Measurements from ENCODE around the gene MRPL43.

MRPL43 gene

DNA sequence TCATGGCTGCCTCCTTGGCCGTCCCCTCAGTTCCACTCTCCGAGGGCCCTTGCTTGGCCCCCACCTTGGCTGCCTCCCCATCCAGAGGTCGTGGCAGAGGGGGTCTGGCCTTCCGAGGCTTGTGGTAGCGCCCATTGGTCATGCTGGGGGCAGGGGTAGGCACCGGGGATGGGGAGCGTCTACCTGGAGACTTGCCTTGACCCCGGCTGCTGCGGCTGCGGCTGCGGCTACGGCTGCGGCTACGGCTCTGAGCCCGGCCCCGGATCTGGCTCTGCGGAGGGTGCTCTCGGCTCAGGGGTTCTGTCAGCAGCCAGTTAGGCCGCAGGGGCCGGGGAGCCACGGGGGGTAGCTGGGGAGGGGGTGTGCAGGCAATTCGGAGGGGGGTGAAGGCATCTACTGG is 23.0 kb upstream of the MRPL43 start:
- no peak for DNase-seq (ENCODE audit: extremely low spot score)
- TF ChIP-seq, protein P1, sequence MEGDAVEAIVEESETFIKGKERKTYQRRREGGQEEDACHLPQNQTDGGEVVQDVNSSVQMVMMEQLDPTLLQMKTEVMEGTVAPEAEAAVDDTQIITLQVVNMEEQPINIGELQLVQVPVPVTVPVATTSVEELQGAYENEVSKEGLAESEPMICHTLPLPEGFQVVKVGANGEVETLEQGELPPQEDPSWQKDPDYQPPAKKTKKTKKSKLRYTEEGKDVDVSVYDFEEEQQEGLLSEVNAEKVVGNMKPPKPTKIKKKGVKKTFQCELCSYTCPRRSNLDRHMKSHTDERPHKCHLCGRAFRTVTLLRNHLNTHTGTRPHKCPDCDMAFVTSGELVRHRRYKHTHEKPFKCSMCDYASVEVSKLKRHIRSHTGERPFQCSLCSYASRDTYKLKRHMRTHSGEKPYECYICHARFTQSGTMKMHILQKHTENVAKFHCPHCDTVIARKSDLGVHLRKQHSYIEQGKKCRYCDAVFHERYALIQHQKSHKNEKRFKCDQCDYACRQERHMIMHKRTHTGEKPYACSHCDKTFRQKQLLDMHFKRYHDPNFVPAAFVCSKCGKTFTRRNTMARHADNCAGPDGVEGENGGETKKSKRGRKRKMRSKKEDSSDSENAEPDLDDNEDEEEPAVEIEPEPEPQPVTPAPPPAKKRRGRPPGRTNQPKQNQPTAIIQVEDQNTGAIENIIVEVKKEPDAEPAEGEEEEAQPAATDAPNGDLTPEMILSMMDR (IDR thresholded peaks at IDR 0.05; ENCODE audit: control extremely low read depth, extremely low read depth, low read depth, missing control alignments): no peak
- CTCF ChIA-PET: interaction anchor here (1.2 to 7.0 kb wide), 4 partner anchors 7 to 42 kb away, joined by 3 to 70 read pairs (median 6); partner anchors contain the start of genes LZTS2 and SEMA4G
- POLR2A ChIA-PET: no interaction called here

DNA sequence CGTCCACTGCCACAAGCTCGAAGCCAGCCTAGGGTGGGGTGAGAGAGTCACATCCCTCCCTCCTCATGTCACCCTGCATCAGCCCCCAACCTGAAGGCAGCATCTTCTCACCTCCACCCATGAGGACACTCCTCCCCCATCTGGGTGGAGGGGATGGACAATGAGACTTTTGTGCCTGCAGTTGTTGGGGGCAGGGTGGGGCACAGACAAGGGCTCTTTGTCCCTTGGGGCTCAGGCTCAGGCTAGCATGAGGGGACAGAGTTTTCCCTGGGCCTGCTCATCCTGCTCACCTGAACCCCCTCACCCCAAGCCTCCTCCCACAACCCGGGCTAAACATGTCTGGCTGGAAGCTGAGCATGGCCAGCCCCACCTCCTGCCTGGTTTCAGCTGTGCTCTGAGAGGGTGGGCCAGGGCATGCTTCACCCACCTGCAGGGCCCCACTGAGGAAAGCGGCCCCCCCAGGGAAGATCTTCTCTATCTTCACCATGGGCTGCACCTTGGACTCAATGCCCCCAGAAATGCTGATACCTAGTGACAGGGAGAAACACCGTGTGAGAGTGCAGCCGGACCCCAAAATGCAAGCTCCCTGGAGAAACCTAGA is 21.6 kb upstream of the MRPL43 start:
- ChIA-PET CTCF (interaction anchor here (1.0 to 8.1 kb wide), 4 partner anchors 8 to 87 kb away, joined by 3 to 96 read pairs (median 36); partner anchors contain the start of gene LZTS2), POLR2A (no interaction called here)
- no peak for DNase-seq (ENCODE audit: extremely low spot score)
- TF ChIP-seq, protein P1 (IDR thresholded peaks at IDR 0.05; ENCODE audit: control extremely low read depth, extremely low read depth, low read depth, missing control alignments): no peak

DNA sequence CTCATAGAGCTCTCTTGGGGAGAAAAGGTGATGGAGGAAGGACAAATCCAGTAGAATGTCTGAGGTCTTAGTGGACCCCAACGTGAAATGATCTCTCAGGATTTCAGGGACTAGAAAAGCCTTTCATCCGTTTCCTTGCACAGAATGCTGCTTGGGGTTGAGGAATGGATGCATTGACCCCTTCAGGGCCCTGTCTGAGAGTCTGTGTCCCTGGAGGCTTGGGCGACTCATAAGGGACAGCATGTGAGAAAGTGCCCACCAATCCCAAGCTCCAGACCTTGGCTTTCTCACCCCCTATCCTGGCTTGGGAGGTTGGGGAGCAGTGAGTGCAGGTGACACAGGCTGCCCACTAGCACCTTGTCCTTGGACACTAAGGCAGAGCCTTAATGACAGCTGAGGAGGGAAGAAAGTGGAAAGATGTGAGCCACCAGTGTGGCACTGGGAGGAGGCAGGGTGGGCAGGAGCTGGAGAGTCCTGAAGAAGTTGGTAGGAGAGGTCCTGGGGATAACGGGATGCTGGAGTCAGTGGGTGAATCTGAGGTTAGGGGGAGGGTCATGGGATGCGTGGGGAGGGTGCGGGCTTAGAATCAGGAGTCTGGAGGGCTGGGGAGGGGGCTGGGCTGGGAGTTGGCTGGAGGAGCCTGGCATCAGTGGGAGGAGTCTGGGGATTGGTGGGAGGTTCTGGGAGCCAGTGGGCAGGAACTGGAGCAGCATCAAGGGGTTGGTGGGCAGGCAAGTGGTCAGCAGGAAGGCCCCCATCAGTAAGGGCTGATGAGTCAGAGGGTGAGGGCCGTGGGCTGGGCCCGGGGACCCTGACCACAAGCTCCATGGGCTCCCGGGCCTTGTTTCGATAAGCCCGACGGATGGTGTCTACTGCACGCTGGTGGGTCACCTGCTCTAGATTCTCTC is 20.9 kb upstream of the MRPL43 start:
- ChIA-PET POLR2A (no interaction called here), CTCF (interaction anchor here (1.0 to 8.1 kb wide), 4 partner anchors 9 to 87 kb away, joined by 3 to 96 read pairs (median 36); partner anchors contain the start of gene LZTS2)
- TF ChIP-seq, protein P1 (IDR thresholded peaks at IDR 0.05; ENCODE audit: control extremely low read depth, extremely low read depth, low read depth, missing control alignments): no peak
- no peak for DNase-seq (ENCODE audit: extremely low spot score)

DNA sequence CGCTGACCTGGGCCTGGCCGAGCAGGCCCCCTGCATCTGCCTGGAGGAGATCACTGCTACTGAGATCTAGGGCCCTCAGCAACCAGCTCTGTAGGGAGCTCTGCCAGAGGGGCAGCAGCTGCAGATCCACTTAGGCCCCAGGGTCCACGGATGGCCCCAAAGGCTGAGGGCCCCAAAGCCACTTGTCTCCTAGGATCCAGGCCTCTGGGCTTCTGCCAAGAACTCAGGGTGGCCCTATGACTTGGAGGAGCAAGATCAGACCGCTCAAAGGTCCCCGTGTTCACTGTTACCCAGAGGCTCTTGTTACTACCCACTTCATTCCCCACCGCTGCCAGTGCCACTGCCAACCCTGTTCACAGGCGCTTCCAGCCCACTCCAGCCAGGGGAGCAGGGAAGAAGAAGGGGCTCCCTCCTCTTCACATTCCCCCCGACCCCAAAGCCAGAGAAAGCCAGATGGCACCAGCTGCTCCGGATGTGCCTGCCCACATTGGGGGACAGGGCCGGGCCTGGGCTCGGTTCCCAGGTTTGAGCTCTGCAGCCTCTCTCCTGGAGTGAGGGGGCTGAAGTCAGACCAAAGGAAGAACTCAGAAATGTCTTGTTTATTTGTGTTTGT is 19.9 kb upstream of the MRPL43 start:
- DNase-seq (ENCODE audit: extremely low spot score): no peak
- ChIA-PET CTCF (interaction anchor here (0.9 to 8.1 kb wide), 4 partner anchors 9 to 100 kb away, joined by 3 to 96 read pairs (median 38); partner anchors contain the start of gene LZTS2), POLR2A (no interaction called here)
- TF ChIP-seq, protein P1 (IDR thresholded peaks at IDR 0.05; ENCODE audit: control extremely low read depth, extremely low read depth, low read depth, missing control alignments): no peak

DNA sequence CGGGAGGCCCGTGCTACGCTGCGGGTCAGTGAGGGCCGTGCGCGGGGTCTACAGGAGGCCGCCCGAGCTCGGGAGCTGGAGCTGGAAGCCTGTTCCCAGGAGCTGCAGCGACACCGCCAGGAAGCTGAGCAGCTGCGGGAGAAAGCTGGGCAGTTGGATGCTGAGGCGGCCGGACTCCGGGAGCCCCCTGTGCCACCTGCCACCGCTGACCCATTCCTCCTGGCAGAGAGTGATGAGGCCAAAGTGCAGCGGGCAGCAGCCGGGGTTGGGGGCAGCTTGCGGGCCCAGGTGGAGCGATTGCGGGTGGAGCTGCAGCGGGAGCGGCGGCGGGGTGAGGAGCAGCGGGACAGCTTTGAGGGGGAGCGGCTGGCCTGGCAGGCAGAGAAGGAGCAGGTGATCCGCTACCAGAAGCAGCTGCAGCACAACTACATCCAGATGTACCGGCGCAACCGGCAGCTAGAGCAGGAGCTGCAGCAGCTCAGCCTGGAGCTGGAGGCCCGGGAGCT is 19.3 kb upstream of the MRPL43 start:
- CTCF ChIA-PET: interaction anchor here (0.9 to 8.1 kb wide), 4 partner anchors 8 to 100 kb away, joined by 3 to 96 read pairs (median 38); partner anchors contain the start of gene LZTS2
- DNase-seq (ENCODE audit: extremely low spot score): no peak
- POLR2A ChIA-PET: no interaction called here
- TF ChIP-seq, protein P1 (IDR thresholded peaks at IDR 0.05; ENCODE audit: control extremely low read depth, extremely low read depth, low read depth, missing control alignments): no peak
